HG03342 (cell line): ENCODE measurements around the gene IGSF10.

Experiments used
- ATAC-seq: cut with Tn5 transposase; IDR thresholded peaks from one replicate; pipeline ENCODE4 v1.9.1; 2021; ENCODE audit warnings: mild to moderate bottlenecking, moderate library complexity; ENCODE audit not compliant: unreplicated experiment

IGSF10 gene

GRCh38 chr3:151467069-151467468, 6.2 kb upstream of the IGSF10 start:
- ATAC-seq: peak; percentile 46

- no peak for ATAC-seq
These were observed 2.1 kb upstream of the IGSF10 start for GRCh38 chr3:151462991-151463390.

- no peak for ATAC-seq
These were observed 1.5 kb upstream of the IGSF10 start for GRCh38 chr3:151462278-151462780.

- no peak for ATAC-seq
These were observed 633 bp downstream of the IGSF10 start for GRCh38 chr3:151460228-151460627.

- no peak for ATAC-seq
These were observed 1.5 kb downstream of the IGSF10 start for GRCh38 chr3:151459358-151459757.

- no peak for ATAC-seq
These were observed 4.8 kb downstream of the IGSF10 start for GRCh38 chr3:151456065-151456464.

- no peak for ATAC-seq
These were observed 8.0 kb downstream of the IGSF10 start for GRCh38 chr3:151452841-151453240.

GRCh38 chr3:151452368-151452767, 8.5 kb downstream of the IGSF10 start:
- ATAC-seq: no peak

- no peak for ATAC-seq
These were observed 14.9 kb downstream of the IGSF10 start for GRCh38 chr3:151446002-151446340.

- ATAC-seq: no peak
These were observed 15.4 kb downstream of the IGSF10 start for GRCh38 chr3:151445273-151446001.

GRCh38 chr3:151443583-151443982, 17.3 kb downstream of the IGSF10 start:
- no peak for ATAC-seq

- ATAC-seq: no peak
These were observed 19.9 kb downstream of the IGSF10 start for GRCh38 chr3:151440940-151441339.

- peak; percentile 77 for ATAC-seq
These were observed 21.2 kb downstream of the IGSF10 start for GRCh38 chr3:151439652-151440125.

- no peak for ATAC-seq
These were observed 23.0 kb downstream of the IGSF10 start for GRCh38 chr3:151437906-151438305.

- ATAC-seq: no peak
These were observed 24.0 kb downstream of the IGSF10 start for GRCh38 chr3:151436675-151437446.

- no peak for ATAC-seq
These were observed 26.5 kb downstream of the IGSF10 start for GRCh38 chr3:151434151-151434890.

- no peak for ATAC-seq
These were observed 28.1 kb downstream of the IGSF10 start for GRCh38 chr3:151432616-151433372.

- ATAC-seq: no peak
These were observed 28.9 kb downstream of the IGSF10 start for GRCh38 chr3:151431940-151432339.

- ATAC-seq: no peak
These were observed 29.9 kb downstream of the IGSF10 start for GRCh38 chr3:151430821-151431484.

GRCh38 chr3:151428386-151428785, 32.5 kb downstream of the IGSF10 start:
- ATAC-seq: no peak
